Dermis microvascular lymphatic vessel endothelial cell (primary cell): Measurements from ENCODE around the gene MSS51. TPM values are rescaled to one million over a fixed set of nuclear protein-coding genes. Genes with fewer than 3 reads are reported as not detected.

ENCODE experiments used
- DNase-seq, 2 donors: peaks; one replicate each; pipeline versions ENCODE4 v3.0.0 to v3.0.0-alpha.2; 2010; ENCODE audit warnings: low read depth in 2 of 2
- total RNA-seq: library from RNA; depleted of rRNA; stranded (reverse); fragments of >200 nt; gene quantifications from 2 replicates; pipeline ENCODE4 v1.2.1, GENCODE V29; 2014

The MSS51 gene
- 0.39 and 0.63 TPM in 2 replicates for total RNA-seq

GRCh38 chr10:73433538-73433867 is at the start of gene MSS51:
TSS of gene MSS51 (minus strand) at chr10:73433561. CDS start at chr10:73428284, 5,277 bp downstream.
- no peak for DNase-seq

DNA sequence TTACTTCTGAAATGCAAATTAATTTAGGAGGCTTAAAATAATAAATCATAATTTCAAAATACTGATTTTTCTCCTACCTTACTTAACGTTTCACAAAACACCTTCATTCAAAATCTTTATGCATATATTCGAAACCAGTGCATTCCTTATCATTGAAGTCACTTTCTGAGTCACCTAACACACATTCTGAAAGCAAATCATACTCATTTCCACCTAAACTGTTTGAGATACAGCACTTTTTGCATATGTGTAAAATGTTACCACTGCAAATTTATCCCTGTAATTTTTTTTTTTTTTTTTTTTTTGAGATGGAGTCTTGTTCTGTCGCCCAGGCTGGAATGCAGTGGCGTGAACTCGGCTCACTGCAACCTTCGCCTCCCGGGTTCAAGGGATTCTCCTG is 46.8 kb upstream of the MSS51 start:
- DNase-seq, result peak in 1 of 2 donors; percentile 15

- no peak for DNase-seq
These were observed 45.3 kb upstream of the MSS51 start for GRCh38 chr10:73478636-73479035.

DNA sequence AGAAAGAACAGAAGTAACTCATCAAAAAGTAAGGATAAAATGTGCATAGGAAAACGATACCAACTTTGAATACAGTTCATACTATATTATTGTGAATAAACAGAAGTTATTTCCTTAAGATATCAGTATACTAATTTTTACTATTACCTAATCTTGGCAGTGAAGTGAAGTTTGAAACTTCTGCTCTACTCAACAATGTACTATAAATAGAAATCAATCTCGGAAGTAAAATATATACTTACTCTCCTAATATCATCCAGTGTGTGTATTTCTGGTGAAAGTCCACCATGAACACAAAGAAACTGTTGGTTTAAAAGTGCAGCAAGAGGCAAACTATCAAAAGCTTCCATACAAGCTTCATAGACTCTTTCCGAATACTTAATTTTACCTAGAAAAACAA is 37.9 kb upstream of the MSS51 start:
- DNase-seq, result no peak

DNA sequence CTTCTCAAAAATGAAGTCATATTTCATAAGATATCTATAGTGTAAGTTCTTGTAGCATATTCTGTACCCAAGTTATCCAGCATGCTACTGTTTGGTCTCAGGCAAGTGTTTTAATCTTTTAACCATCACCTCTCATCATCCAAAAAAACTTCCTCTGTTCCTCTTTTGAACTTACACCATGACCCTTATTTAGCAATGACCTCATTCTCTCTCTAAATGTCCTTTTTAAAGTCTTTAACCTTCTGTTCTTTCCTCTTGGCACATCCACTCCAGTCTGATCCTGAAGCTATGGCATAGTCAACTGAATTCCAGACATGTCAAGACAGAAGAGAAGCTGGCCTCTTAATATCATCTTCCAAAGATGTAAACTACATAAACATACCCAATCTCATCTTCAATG is 36.2 kb upstream of the MSS51 start:
- DNase-seq, result no peak

- no peak for DNase-seq
These were observed 33.8 kb upstream of the MSS51 start for GRCh38 chr10:73467206-73467605.

GRCh38 chr10:73465978-73466726 is 32.8 kb upstream of the MSS51 start:
- DNase-seq, result no peak

DNA sequence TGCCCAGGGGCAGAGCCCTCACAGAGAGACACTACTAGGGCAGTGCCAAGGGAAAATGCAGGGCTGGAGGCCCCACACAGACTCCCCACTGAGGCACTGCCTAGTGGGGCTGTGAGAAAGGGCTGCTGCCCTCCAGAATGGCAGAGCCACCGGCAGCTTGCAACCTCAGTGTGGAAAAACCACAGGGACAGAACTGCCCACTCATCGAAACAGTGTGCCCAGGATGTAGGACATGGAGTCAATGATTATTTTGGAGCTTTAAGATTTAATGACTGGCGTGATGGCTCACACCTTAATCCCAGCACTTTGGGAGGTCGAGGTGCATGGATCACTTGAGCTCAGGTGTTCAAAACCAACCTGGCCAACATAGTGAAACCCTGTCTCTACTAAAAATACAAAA is 27.5 kb upstream of the MSS51 start:
- no peak for DNase-seq

- DNase-seq, result no peak
These were observed 26.4 kb upstream of the MSS51 start for GRCh38 chr10:73459683-73460314.

GRCh38 chr10:73456187-73456890 is 23.0 kb upstream of the MSS51 start:
- DNase-seq, result no peak

GRCh38 chr10:73449113-73449512 is 15.8 kb upstream of the MSS51 start:
- DNase-seq, result no peak

DNA sequence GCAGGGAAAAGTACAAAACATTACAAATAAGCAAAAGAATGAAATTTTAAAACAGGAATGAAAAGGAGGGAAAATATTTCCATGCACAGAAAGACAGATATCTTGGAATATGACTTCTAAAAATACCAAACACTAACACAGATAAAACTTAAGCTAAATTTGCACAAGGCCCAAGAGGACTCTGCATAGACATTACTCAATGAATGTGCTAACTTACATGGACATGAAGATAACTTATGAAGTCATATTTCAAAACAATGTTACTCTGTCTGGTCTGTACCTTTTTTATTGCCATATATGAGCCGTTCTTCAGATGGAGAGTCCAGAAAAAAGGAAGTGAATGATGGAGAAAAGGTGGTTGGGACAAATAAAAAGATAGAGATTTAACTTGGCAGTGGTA is 15.0 kb upstream of the MSS51 start:
- no peak for DNase-seq

- DNase-seq, result no peak
These were observed 13.6 kb upstream of the MSS51 start for GRCh38 chr10:73446926-73447325.

DNA sequence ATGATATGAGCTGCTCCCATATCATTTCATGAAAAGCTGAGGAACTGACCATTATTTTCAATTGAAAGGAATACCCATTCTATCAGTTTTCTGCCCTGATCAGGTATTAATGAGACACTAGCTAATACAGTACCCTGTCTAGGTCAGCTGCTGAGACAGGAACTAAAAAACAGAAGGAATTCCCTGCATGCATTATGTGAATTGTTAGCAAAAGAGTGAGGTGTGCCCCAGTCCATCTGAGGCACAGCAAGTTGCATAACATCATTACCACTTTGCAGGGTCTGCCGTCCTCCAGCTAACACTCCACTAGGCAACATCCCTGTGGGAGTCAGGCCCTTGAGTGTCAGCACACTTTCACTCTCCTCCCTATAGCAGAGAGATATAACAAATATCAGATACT is 11.1 kb upstream of the MSS51 start:
- no peak for DNase-seq

GRCh38 chr10:73439605-73440312 is 6.4 kb upstream of the MSS51 start:
- no peak for DNase-seq

- DNase-seq, result no peak
These were observed 5.7 kb upstream of the MSS51 start for GRCh38 chr10:73439055-73439454.

DNA sequence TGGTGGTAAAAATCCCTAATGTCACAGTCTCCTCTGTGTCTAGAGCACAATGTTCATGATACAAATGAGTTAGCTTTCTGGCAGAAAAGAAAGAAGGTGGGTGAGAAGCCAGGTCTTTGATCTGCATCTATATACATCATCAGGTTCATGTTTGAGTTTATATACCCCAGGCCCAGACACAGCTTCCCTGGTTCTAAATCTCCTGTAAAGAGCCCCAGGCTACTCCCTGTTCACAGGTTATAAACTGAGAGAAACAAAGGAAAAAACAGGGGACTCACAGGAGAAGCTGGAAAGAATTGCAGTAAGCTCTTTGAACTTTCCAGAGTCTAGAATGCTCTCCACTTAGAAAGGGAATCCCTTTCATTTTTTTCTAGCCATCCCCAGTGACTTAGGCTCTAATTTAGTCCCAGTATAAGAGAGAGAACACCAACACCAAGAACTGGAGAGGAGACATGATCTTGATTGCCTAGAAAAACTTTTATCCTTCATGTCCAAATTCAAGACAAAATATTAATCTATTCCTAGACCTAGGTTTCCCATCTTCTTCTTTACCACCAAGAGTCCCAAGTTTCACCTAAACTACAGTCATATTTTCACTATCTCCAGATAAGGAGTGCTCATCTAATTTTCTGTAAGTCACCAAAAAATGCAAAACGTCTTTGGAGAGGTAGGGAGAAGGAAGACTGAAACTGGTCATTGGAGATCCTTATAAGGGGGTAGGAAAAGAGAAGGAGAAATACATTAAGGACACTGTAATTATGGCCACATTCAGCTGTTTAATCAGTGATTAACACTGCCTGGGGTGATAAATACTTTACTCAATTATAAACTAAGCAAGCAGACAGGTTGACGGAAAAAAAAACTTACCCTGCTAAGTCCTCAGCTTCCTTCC is 469 bp downstream of the MSS51 start:
- no peak for DNase-seq

- no peak for DNase-seq
These were observed 7.0 kb downstream of the MSS51 start for GRCh38 chr10:73426318-73426717.

GRCh38 chr10:73424478-73424877 is 8.9 kb downstream of the MSS51 start:
- no peak for DNase-seq

DNA sequence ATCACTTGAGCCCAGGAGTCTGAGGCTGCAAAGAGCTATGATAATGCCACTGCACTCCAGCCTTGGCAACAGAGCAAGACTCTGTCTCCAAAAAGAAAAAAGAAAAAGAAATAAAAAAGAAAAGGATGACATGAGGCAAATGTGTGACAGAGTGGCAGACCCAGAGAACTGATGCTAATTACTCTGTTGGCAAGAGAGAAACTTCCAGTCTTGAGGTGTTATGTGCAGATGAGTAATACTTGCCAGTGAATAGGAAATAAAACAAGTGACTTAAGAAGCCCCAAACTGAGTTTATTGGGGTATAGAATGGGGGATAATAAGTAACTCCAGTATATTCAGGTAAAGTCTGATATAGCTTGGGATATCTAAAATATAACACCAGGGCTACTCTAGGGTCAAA is 10.1 kb downstream of the MSS51 start:
- DNase-seq, result no peak

DNA sequence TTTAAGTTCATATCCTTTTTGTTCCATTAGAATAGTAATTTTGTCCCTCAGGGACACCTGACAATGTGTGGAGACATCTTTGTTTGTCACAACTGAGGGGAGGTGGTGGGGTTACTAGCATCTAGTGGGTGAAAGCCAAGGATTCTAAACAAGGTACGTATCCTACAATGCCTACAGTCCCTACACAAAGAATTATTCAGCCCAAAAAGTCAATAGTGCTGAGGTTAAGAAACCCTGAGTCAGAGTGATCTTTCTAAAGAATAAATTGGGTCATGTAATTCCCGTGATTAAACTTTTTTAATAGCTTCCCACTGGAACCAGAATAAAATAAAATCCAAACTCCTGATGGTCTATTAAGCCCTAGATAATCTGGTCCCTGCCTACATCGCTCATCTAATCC is 16.8 kb downstream of the MSS51 start:
- DNase-seq, result no peak
